Stimulated activated memory B cell treated with anti-CD40 and anti-IgM and Interleukin-4, amounts not matched to agents 10 μg/mL and 1 μg/mL and 100 μg/mL, for 72 hours (primary cell): ENCODE measurements around the gene PIGW.
"Not testable (repeated sequence)": the region's sequence is repeated elsewhere in the genome, so short reads cannot be mapped to it uniquely, and the experiment has no call there.

Experiments used
- ATAC-seq: fragments of 150-1000 bp; cut with Tn5 transposase; 2 replicates; pipeline ENCODE4 v1.10.0; 2021
- H3K27ac Mint-ChIP-seq: one replicate; pipeline ENCODE4 v1.8.0; 2022; ENCODE audit warnings: mild to moderate bottlenecking, mixed read lengths
- H3K27me3 Mint-ChIP-seq: one replicate; pipeline ENCODE4 v1.8.0; 2022; ENCODE audit warnings: mixed read lengths
- H3K36me3 Mint-ChIP-seq: one replicate; pipeline ENCODE4 v1.8.0; 2022; ENCODE audit warnings: mixed read lengths
- H3K4me1 Mint-ChIP-seq: one replicate; pipeline ENCODE4 v1.8.0; 2022; ENCODE audit warnings: mixed read lengths
- H3K4me3 Mint-ChIP-seq: one replicate; pipeline ENCODE4 v1.8.0; 2022; ENCODE audit warnings: mild to moderate bottlenecking, moderate library complexity, mixed read lengths
- H3K9me3 Mint-ChIP-seq: one replicate; pipeline ENCODE4 v1.8.0; 2022; ENCODE audit warnings: mixed read lengths

PIGW gene

DNA sequence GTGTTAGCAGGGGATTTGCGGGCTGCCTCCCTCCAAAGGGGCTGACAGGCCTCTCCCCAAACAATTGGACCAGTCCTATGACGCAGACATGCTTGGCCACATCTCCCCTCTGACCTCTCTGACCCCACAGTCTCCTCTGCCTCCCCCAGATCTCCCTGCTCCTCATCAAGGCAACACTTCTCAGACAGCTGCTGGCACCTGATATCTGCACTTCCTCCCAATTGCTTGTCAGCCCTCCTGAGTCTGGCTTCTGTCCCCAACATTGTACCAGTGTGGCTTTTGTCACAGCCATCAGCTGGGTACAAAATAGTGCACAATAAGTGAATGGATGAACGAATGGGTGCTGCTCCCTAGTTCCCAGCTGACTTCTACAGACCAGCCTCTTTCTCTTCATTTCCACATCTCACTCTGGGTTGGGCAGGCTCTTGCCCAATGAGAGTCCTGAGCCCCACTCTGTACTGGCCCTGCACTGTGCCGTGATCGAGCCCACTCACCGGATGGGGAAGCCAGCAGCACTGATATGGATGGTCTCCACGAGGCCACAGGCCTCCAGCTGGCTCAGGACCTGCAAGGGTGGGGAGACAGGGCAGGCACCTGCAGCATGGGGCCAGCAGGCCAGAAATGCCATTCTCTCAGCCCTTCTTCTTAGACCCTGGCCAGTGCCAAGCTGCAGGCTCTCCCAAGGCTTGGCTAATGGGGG lies 31.2 kb upstream of the PIGW start:
- no peaks in the 10 kb centered on the region for H3K27me3 Mint-ChIP-seq
- H3K36me3 Mint-ChIP-seq, result peaks cover 53% of the 10 kb centered on the region
- H3K27ac Mint-ChIP-seq, result no peak overlapping the region
- no peak overlapping the region for H3K4me3 Mint-ChIP-seq
- ATAC-seq, result no peak
- no peaks in the 10 kb centered on the region for H3K4me1 Mint-ChIP-seq
- no peaks in the 10 kb centered on the region for H3K9me3 Mint-ChIP-seq

- no peaks in the 10 kb centered on the region for H3K4me1 Mint-ChIP-seq
- ATAC-seq, result no peak
- H3K27ac Mint-ChIP-seq, result no peak overlapping the region
- peaks cover 50% of the 10 kb centered on the region for H3K36me3 Mint-ChIP-seq
- H3K4me3 Mint-ChIP-seq, result no peak overlapping the region
- H3K9me3 Mint-ChIP-seq, result no peaks in the 10 kb centered on the region
- no peaks in the 10 kb centered on the region for H3K27me3 Mint-ChIP-seq
Observed at GRCh38 chr17:36504156-36504545, 30.6 kb upstream of the PIGW start.

DNA sequence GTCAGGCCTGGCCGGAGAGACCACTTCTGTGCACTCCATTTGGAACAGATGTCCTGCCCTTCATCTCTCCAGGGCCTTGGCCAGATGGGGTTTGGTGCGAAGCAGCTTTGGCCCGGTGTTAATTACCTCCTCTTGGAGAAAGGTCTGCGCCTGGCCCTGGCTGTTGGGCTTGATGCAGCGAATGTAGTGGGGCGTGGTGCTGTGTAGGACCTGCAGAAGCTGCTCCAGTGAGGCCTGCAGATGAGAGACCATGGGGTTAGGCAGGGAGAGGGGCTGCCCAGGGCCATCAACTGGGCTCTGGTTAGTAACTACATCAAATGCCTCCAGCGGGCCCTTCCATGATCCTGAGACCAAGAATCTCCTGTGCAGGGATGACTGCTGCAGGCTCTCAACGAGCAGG lies 29.6 kb upstream of the PIGW start:
- Mint-ChIP-seq H3K27me3 (no peaks in the 10 kb centered on the region), H3K4me3 (no peak overlapping the region), H3K9me3 (no peaks in the 10 kb centered on the region), H3K27ac (no peak overlapping the region), H3K4me1 (no peaks in the 10 kb centered on the region), H3K36me3 (peaks cover 58% of the 10 kb centered on the region)
- no peak for ATAC-seq

DNA sequence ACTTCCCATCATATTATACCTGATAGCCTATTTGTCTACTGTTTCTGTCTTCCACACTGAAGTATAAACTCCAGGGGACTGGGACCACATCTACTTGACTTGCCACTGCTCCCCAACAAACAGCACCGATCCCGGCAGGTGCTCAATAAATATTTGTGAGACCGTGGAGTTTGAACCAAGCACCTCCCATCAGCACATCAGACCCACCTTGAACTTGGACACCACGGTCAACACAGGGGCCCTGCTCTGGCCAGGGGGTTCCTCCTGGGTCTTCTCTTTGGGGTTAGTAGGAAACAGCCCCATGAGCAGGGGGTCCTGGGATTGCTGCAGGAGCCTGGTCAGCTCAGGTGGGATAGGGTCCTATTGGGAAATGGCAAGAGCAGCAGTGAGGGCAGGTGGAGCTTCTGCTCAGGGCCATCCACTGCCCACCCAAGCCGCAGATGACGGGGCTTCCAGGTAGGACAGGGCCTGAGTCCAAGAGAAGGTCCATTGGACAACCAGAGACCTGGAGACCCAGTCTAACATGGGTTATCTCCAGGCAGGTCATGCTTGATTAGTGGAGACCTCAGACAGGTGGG lies 28.4 kb upstream of the PIGW start:
- Mint-ChIP-seq H3K4me1 (no peaks in the 10 kb centered on the region), H3K4me3 (no peak overlapping the region), H3K9me3 (no peaks in the 10 kb centered on the region), H3K27ac (no peak overlapping the region), H3K36me3 (peaks cover 68% of the 10 kb centered on the region), H3K27me3 (no peaks in the 10 kb centered on the region)
- ATAC-seq, result no peak

- no peak overlapping the region for H3K27ac Mint-ChIP-seq
- ATAC-seq, result no peak
- peaks cover 73% of the 10 kb centered on the region for H3K36me3 Mint-ChIP-seq
- no peaks in the 10 kb centered on the region for H3K27me3 Mint-ChIP-seq
- H3K4me1 Mint-ChIP-seq, result no peaks in the 10 kb centered on the region
- H3K9me3 Mint-ChIP-seq, result no peaks in the 10 kb centered on the region
- no peak overlapping the region for H3K4me3 Mint-ChIP-seq
Observed at GRCh38 chr17:36506831-36507230, 28.0 kb upstream of the PIGW start.

DNA sequence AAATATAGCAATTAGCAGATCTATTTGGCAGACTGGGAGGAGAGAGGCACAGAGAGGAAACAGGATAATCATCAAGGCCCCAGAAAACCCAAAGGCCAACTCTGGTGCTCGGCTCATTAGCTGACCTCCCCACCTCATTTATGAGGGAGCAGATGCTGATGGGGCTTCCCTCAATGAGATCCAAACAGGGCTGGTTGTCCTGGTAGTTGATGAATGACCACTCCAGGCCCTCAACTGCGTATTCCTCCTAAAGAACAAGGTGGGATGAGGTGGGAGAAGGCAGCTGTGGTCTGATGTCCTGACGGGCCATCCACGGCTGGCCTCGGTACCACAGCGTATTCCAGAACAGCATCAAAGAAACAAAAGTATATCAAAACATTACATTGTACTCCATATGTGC lies 27.5 kb upstream of the PIGW start:
- Mint-ChIP-seq H3K27ac (no peak overlapping the region), H3K4me3 (no peak overlapping the region), H3K9me3 (no peaks in the 10 kb centered on the region), H3K4me1 (no peaks in the 10 kb centered on the region), H3K27me3 (no peaks in the 10 kb centered on the region), H3K36me3 (peaks cover 72% of the 10 kb centered on the region)
- no peak for ATAC-seq

- H3K36me3 Mint-ChIP-seq, result peaks cover 72% of the 10 kb centered on the region
- not testable (repeated sequence) for H3K27me3 Mint-ChIP-seq, H3K27ac Mint-ChIP-seq, H3K4me3 Mint-ChIP-seq, H3K4me1 Mint-ChIP-seq, H3K9me3 Mint-ChIP-seq, ATAC-seq
Observed at GRCh38 chr17:36508439-36508838, 26.3 kb upstream of the PIGW start.

DNA sequence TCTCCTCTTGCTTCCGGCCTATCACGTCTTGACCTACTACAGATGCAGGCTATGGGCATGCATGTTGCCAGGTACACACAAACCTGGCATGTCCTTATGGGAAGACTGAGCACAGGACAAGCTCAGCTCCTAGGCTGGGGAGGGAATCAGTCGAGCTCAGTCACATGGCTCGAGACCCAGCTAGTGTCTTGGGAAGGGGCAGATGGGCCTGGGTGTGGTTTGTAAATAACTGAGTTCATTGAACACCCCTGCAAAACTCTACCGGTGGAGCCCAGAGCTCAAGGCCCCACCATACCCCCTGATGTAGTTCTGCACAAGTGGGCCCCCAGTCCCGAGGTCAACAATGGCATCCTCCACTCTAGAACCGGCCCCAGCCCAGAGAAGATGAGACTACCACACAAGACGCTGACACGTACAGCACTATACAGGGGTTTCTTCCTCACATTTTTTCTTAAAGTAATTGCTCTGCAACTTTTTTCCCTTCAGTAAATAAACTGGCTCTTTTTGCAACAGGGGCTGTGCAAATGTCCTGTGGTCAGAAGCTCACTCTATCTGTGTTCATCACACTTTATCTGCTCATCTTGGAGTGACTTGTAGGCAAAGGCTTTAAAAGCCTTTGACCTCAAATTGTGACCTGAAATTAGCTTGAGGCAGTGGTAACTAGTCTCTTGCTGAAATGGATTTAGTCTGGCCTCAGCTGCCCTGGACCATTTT lies 25.4 kb upstream of the PIGW start:
- H3K27me3 Mint-ChIP-seq, result no peaks in the 10 kb centered on the region
- H3K9me3 Mint-ChIP-seq, result no peaks in the 10 kb centered on the region
- H3K36me3 Mint-ChIP-seq, result peaks cover 70% of the 10 kb centered on the region
- no peak for ATAC-seq
- no peak overlapping the region for H3K27ac Mint-ChIP-seq
- H3K4me1 Mint-ChIP-seq, result no peaks in the 10 kb centered on the region
- no peak overlapping the region for H3K4me3 Mint-ChIP-seq

- H3K27me3 Mint-ChIP-seq, result no peaks in the 10 kb centered on the region
Observed at GRCh38 chr17:36510636-36511035, 24.2 kb upstream of the PIGW start.

DNA sequence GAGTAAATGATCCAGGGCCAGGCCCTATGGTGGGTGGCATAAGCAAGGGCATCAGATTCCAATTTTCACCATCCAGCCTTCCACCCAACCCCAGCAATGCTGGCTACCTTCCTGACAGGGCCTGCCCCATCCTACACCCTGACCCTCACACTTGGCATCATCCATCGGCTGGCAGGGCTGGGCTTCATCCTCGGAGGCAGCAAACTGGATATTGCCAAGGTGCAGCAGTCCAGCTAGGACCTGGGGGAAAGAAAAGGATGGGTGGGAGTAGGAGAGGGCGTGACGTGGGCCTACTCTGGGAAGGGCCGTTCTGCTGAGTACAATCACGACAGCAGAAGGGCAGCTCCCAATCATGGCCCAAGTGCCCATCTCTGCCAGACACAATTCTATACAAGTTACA lies 23.6 kb upstream of the PIGW start:
- no peaks in the 10 kb centered on the region for H3K9me3 Mint-ChIP-seq
- no peak overlapping the region for H3K4me3 Mint-ChIP-seq
- H3K4me1 Mint-ChIP-seq, result no peaks in the 10 kb centered on the region
- H3K27ac Mint-ChIP-seq, result no peak overlapping the region
- H3K27me3 Mint-ChIP-seq, result no peaks in the 10 kb centered on the region
- ATAC-seq, result no peak
- H3K36me3 Mint-ChIP-seq, result peaks cover 70% of the 10 kb centered on the region

More at GRCh38 chr17:36510636-36511035, 24.2 kb upstream of the PIGW start:
- no peak overlapping the region for H3K4me3 Mint-ChIP-seq
- ATAC-seq, result no peak
- H3K27ac Mint-ChIP-seq, result no peak overlapping the region
- no peaks in the 10 kb centered on the region for H3K4me1 Mint-ChIP-seq
- peaks cover 74% of the 10 kb centered on the region for H3K36me3 Mint-ChIP-seq
- H3K9me3 Mint-ChIP-seq, result no peaks in the 10 kb centered on the region

DNA sequence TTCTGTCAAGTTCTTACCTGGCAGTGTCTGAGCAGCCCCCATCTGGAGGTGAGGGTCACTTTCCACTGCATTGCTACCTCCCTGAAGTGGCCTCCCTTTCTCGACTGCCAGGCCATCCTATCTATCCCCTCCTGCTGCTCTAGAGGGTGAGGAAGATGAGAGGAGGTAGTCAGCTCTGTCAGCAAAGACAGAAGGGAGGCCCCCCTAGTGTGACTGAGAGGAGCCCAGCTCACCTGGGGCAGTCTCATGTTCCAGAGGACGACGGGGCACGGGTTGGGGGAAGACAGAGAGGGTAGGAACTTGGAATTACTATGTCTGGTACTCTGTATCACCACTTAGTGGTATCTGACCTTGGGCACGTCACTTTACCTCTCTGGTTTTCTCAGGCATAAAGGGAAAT lies 22.1 kb upstream of the PIGW start:
- Mint-ChIP-seq H3K27me3 (no peaks in the 10 kb centered on the region), H3K27ac (no peak overlapping the region), H3K4me3 (no peak overlapping the region), H3K9me3 (no peaks in the 10 kb centered on the region), H3K36me3 (peaks cover 61% of the 10 kb centered on the region), H3K4me1 (no peaks in the 10 kb centered on the region)
- ATAC-seq, result no peak

DNA sequence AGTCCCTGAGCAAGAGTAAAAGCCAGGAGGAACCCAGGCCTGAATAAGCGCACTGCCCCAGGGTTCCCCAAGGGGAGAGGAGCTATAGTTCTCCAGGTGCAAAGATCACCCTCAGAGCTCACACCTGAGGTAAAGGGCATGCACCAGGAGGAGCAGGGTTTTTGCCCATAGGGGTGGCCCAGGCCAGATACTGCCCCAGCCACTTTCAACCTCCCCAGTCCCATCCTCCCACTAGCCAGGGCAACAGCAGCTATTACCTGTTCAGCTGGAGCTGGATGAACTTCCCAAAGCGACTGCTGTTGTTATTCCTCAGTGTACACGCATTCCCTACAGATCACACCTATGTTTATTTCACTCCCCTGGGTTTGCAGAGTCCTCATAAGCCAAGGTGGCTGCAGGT lies 19.9 kb upstream of the PIGW start:
- Mint-ChIP-seq H3K27ac (no peak overlapping the region), H3K4me3 (no peak overlapping the region), H3K36me3 (peaks cover 61% of the 10 kb centered on the region), H3K4me1 (peaks cover 14% of the 10 kb centered on the region), H3K9me3 (no peaks in the 10 kb centered on the region), H3K27me3 (no peaks in the 10 kb centered on the region)
- ATAC-seq, result no peak

GRCh38 chr17:36515837-36516236 lies 18.9 kb upstream of the PIGW start:
- no peak for ATAC-seq
- H3K4me1 Mint-ChIP-seq, result peaks cover 18% of the 10 kb centered on the region
- H3K27ac Mint-ChIP-seq, result no peak overlapping the region
- no peak overlapping the region for H3K4me3 Mint-ChIP-seq
- H3K27me3 Mint-ChIP-seq, result no peaks in the 10 kb centered on the region
- peaks cover 64% of the 10 kb centered on the region for H3K36me3 Mint-ChIP-seq
- H3K9me3 Mint-ChIP-seq, result no peaks in the 10 kb centered on the region

- peaks cover 23% of the 10 kb centered on the region for H3K4me1 Mint-ChIP-seq
- ATAC-seq, result no peak
- H3K4me3 Mint-ChIP-seq, result no peak overlapping the region
- peaks cover 66% of the 10 kb centered on the region for H3K36me3 Mint-ChIP-seq
- H3K9me3 Mint-ChIP-seq, result no peaks in the 10 kb centered on the region
- no peaks in the 10 kb centered on the region for H3K27me3 Mint-ChIP-seq
- no peak overlapping the region for H3K27ac Mint-ChIP-seq
Observed at GRCh38 chr17:36523113-36523512, 11.7 kb upstream of the PIGW start.

GRCh38 chr17:36524428-36524876 lies 10.3 kb upstream of the PIGW start:
- H3K9me3 Mint-ChIP-seq, result no peaks in the 10 kb centered on the region
- ATAC-seq, result no peak
- no peak overlapping the region for H3K4me3 Mint-ChIP-seq
- no peak overlapping the region for H3K27ac Mint-ChIP-seq
- H3K36me3 Mint-ChIP-seq, result peaks cover 69% of the 10 kb centered on the region
- no peaks in the 10 kb centered on the region for H3K27me3 Mint-ChIP-seq
- peaks cover 13% of the 10 kb centered on the region for H3K4me1 Mint-ChIP-seq

DNA sequence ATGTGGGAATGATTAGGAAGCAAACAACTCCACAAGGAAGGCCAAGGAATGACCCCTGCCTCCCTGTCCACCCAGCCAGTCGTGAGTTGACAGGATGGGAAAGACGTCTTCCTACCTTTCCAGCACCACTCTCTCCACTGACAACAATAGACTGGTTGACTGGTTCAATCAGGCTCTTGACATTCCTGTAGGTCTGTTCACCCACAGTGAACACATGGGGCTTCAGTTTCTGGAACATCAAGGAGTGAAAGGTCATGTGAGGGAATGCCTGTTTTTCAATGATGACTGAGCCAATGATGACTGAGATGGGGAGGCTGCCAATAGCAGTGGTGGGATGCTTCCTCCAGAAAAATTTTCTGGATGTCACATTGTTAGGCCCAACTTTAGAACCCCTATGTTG lies 9.7 kb upstream of the PIGW start:
- H3K36me3 Mint-ChIP-seq, result peaks cover 64% of the 10 kb centered on the region
- no peak overlapping the region for H3K4me3 Mint-ChIP-seq
- no peak for ATAC-seq
- no peaks in the 10 kb centered on the region for H3K27me3 Mint-ChIP-seq
- no peaks in the 10 kb centered on the region for H3K9me3 Mint-ChIP-seq
- H3K4me1 Mint-ChIP-seq, result peaks cover 6% of the 10 kb centered on the region
- no peak overlapping the region for H3K27ac Mint-ChIP-seq
